B cell (primary cell): Measurements from ENCODE around the gene AAK1. TPM values are rescaled to one million over a fixed set of nuclear protein-coding genes. Genes with fewer than 3 reads are reported as not detected.

ENCODE experiments used
- ATAC-seq: fragments of 200-7000 bp; cut with Tn5 transposase; one replicate; pipeline ENCODE4 v1.10.0; 2021; ENCODE audit warnings: low read depth, mild to moderate bottlenecking, moderate number of reproducible peaks, moderate library complexity
- CTCF ChIA-PET: fragments of 350-600 bp; sonication (Branson Sonifier 250); formaldehyde crosslinking; loops from one replicate; lab custom pipeline; 2021; ENCODE audit warnings: antibody characterized with exemption, inconsistent platforms; lab: Charles Lee
- POLR2A ChIA-PET: fragments of 350-600 bp; sonication (Branson Sonifier 250); formaldehyde crosslinking; loops from one replicate; lab custom pipeline; 2021; ENCODE audit warnings: antibody characterized with exemption; lab: Charles Lee
- DNase-seq: peaks from one replicate; pipeline ENCODE4 v3.0.0; 2013
- H2AFZ ChIP-seq: 2 replicates; pipeline ENCODE4 v1.6.1; 2012; ENCODE audit warnings: mild to moderate bottlenecking, low read depth, low read length; ENCODE audit not compliant: insufficient read depth, poor library complexity, severe bottlenecking
- H3K27ac ChIP-seq, 2 donors: 1 replicate in 1 of 2; 2 replicates in 1 of 2; pipeline ENCODE4 v1.5.1; 2012 to 2013; ENCODE audit warnings: low read length in 2 of 2, mild to moderate bottlenecking in 2 of 2, moderate library complexity in 1 of 2
- H3K27me3 ChIP-seq, 4 experiments: fragments of 200-600 bp in 1 of 4; sonication (generic) in 1 of 4; replicated peaks in 1 of 4; 1 replicate in 2 of 4; 2 replicates in 2 of 4; pipeline versions ENCODE4 v1.6.1 to v1.7.0; 2013 to 2016; ENCODE audit warnings: low read length in 3 of 4, mild to moderate bottlenecking in 2 of 4, mixed read lengths in 1 of 4, moderate library complexity in 1 of 4; ENCODE audit not compliant: insufficient read depth in 4 of 4, control insufficient read depth in 3 of 4; ENCODE audit errors: control extremely low read depth in 1 of 4
- H3K36me3 ChIP-seq, 2 experiments: replicated peaks in 1 of 2; 1 replicate in 1 of 2; 2 replicates in 1 of 2; pipeline versions ENCODE4 v1.6.1 to v1.7.1; 2013; ENCODE audit warnings: low read length in 1 of 2; ENCODE audit not compliant: insufficient read depth in 2 of 2, control insufficient read depth in 1 of 2; ENCODE audit errors: control extremely low read depth in 1 of 2, extremely low read depth in 1 of 2
- H3K4me1 ChIP-seq, 2 donors: fragments of 200-600 bp in 1 of 2; sonication (generic) in 1 of 2; 1 replicate in 1 of 2; 2 replicates in 1 of 2; pipeline versions ENCODE4 v1.5.1 to v1.6.1; 2013 to 2017; ENCODE audit warnings: low read length in 2 of 2; ENCODE audit not compliant: control insufficient read depth in 2 of 2, insufficient read depth in 2 of 2
- H3K4me2 ChIP-seq: replicated peaks from 2 replicates; pipeline ENCODE3; 2012; ENCODE audit warnings: mild to moderate bottlenecking, low read depth, low read length; ENCODE audit not compliant: poor library complexity, severe bottlenecking
- H3K4me3 ChIP-seq, 5 experiments: fragments of 200-600 bp in 1 of 5; sonication (generic) in 1 of 5; 1 replicate in 3 of 5; 2 replicates in 2 of 5; pipeline versions ENCODE4 v1.5.1 to v1.7.0; 2011 to 2016; ENCODE audit warnings: low read length in 4 of 5, mild to moderate bottlenecking in 4 of 5, low read depth in 2 of 5, control low read depth in 1 of 5, moderate library complexity in 1 of 5; ENCODE audit not compliant: insufficient read depth in 1 of 5; ENCODE audit errors: control extremely low read depth in 1 of 5, extremely low read depth in 1 of 5
- H3K79me2 ChIP-seq: fragments of 200-600 bp; sonication (generic); one replicate; pipeline ENCODE4 v1.6.0; 2016; ENCODE audit warnings: low read length; ENCODE audit not compliant: control insufficient read depth, insufficient read depth
- H3K9ac ChIP-seq: fragments of 200-600 bp; sonication (generic); 2 replicates; pipeline ENCODE4 v1.6.1; 2017; ENCODE audit warnings: mild to moderate bottlenecking, low read length, moderate library complexity
- H3K9me3 ChIP-seq, 3 donors: one replicate each; pipeline versions ENCODE4 v1.6.1 to v1.7.1; 2013; ENCODE audit warnings: low read length in 2 of 3; ENCODE audit not compliant: control insufficient read depth in 2 of 3, insufficient read depth in 1 of 3; ENCODE audit errors: control extremely low read depth in 1 of 3
- H4K20me1 ChIP-seq: 2 replicates; pipeline ENCODE4 v1.6.0; 2012; ENCODE audit warnings: mild to moderate bottlenecking, low read length; ENCODE audit not compliant: insufficient read depth, control insufficient read depth, poor library complexity, severe bottlenecking
- H3K27ac Mint-ChIP-seq: one replicate; pipeline ENCODE4 v1.8.0; 2021; ENCODE audit warnings: mixed read lengths
- H3K27me3 Mint-ChIP-seq: one replicate; pipeline ENCODE4 v1.8.0; 2021; ENCODE audit warnings: mixed read lengths
- H3K4me1 Mint-ChIP-seq: one replicate; pipeline ENCODE4 v1.8.0; 2021; ENCODE audit warnings: mixed read lengths
- H3K4me3 Mint-ChIP-seq: one replicate; pipeline ENCODE4 v1.8.0; 2021; ENCODE audit warnings: mixed read lengths
- H3K9me3 Mint-ChIP-seq: one replicate; pipeline ENCODE4 v1.8.0; 2022; ENCODE audit warnings: mixed read lengths; ENCODE audit not compliant: insufficient read depth
- CTCF ChIP-seq: fragments of 200-600 bp; IDR thresholded peaks from one replicate; pipeline ENCODE4 v1.8.0; 2022; ENCODE audit warnings: antibody characterized with exemption, mild to moderate bottlenecking
- EZH2 ChIP-seq: IDR thresholded peaks from 2 replicates; pipeline ENCODE4 v1.6.1; 2012; ENCODE audit warnings: borderline replicate concordance, low read depth, mild to moderate bottlenecking, moderate library complexity, low read length; ENCODE audit not compliant: insufficient read depth, poor library complexity, severe bottlenecking
- WGBS: methylation state at CpG from one replicate; pipeline ENCODE4 v1.1.5; 2013; ENCODE audit warnings: missing lambda C conversion rate; ENCODE audit not compliant: insufficient coverage; 5-methylcytosine and 5-hydroxymethylcytosine counted together
- intact Hi-C: fragments of 100-400 bp; cut with micrococcal nuclease; formaldehyde crosslinking; loops from one replicate; pipeline ENCODE4 v1.10.0; 2022
- polyA plus RNA-seq: library from polyadenylated mRNA; depleted of rRNA; stranded (reverse); fragments of >200 nt; gene quantifications from 2 replicates; pipeline ENCODE4 v1.2.3, GENCODE V29; 2012
- total RNA-seq, 2 donors: library from RNA; stranded (reverse); fragments of 120-200 nt in 1 of 2; gene quantifications; 1 replicate in 1 of 2; 2 replicates in 1 of 2; pipeline versions ENCODE4 v1.2.3 to v1.2.4, GENCODE V29; 2013 to 2022

AAK1 gene
- total and polyA plus RNA-seq, 2 donors (not counting 1 experiment from before 2014, with no cell fraction given): 2.4 to 7.2 TPM

- Histone ChIP-seq H3K4me3 (no peak overlapping the region), H3K36me3 (no peaks in the 10 kb centered on the region), H3K27me3 (no peaks in the 10 kb centered on the region), H2AFZ (no peak overlapping the region), H3K79me2 (no peaks in the 10 kb centered on the region), H3K4me2 (no peak overlapping the region), H4K20me1 (no peaks in the 10 kb centered on the region), H3K27ac (no peak overlapping the region), H3K9ac (no peak overlapping the region), H3K4me1 (peaks cover 9 to 11% of the 10 kb centered on the region in 2 donors), H3K9me3 (no peaks in the 10 kb centered on the region)
- no CpG with 5 or more reads among the region's 3 CpGs for WGBS
- intact Hi-C loops: no loop called here
- Mint-ChIP-seq H3K4me3 (no peak overlapping the region), H3K27me3 (peaks cover 4% of the 10 kb centered on the region), H3K4me1 (peaks cover 11% of the 10 kb centered on the region), H3K27ac (no peak overlapping the region), H3K9me3 (no peaks in the 10 kb centered on the region)
- POLR2A ChIA-PET: no interaction called here
- CTCF ChIA-PET: no interaction called here
- DNase-seq (no peak), ATAC-seq (no peak)
- TF ChIP-seq CTCF (no peak), EZH2 (no peak)
Measured at GRCh38 chr2:69499966-69500365, 143.6 kb downstream of the AAK1 start.

GRCh38 chr2:69499242-69499641 is 144.3 kb downstream of the AAK1 start:
- intact Hi-C loops: no loop called here
- H3K27ac ChIP-seq: no peak overlapping the region
- H2AFZ ChIP-seq: no peak overlapping the region
- no peak for TF ChIP-seq CTCF
- TF ChIP-seq EZH2: no peak
- peak overlapping the region; percentile 42 for H3K4me2 ChIP-seq
- no peaks in the 10 kb centered on the region for H3K9me3 ChIP-seq
- peak; percentile 77 for ATAC-seq
- no peaks in the 10 kb centered on the region for H3K79me2 ChIP-seq
- peaks cover 11% of the 10 kb centered on the region for H3K4me1 Mint-ChIP-seq
- peaks cover 4% of the 10 kb centered on the region for H3K27me3 Mint-ChIP-seq
- no peaks in the 10 kb centered on the region for H3K36me3 ChIP-seq
- 0% methylated on average over 3 of the region's 3 CpGs for WGBS
- ChIA-PET POLR2A (no interaction called here), CTCF (no interaction called here)
- H4K20me1 ChIP-seq: no peaks in the 10 kb centered on the region
- H3K27ac Mint-ChIP-seq: no peak overlapping the region
- peak overlapping the region; percentile 3 for H3K4me3 Mint-ChIP-seq
- DNase-seq: peak; percentile 67
- no peak overlapping the region for H3K9ac ChIP-seq
- H3K9me3 Mint-ChIP-seq: no peaks in the 10 kb centered on the region
- H3K27me3 ChIP-seq: no peaks in the 10 kb centered on the region
- peaks cover 9 to 11% of the 10 kb centered on the region in 2 donors for H3K4me1 ChIP-seq
- H3K4me3 ChIP-seq: no peak overlapping the region
